Endothelial cell of umbilical vein (primary cell): ENCODE measurements around the gene PRKAB2. TPM values are rescaled to one million over a fixed set of nuclear protein-coding genes. Genes with fewer than 3 reads are reported as not detected.

Experiments
- BruUV-seq: library from RNA; stranded (reverse); fragments of 400-500 nt; replicated peaks from 2 replicates; lab custom pipeline; 2021; lab: Mats Ljungman, UMichigan
- CTCF ChIA-PET: fragments of 300-600, 350-600 bp; sonication (Branson Sonifier 250); formaldehyde crosslinking; loops from one replicate; lab custom pipeline; 2021; ENCODE audit warnings: antibody characterized with exemption, inconsistent platforms; lab: Charles Lee
- POLR2A ChIA-PET: fragments of 300-600, 350-600 bp; sonication (Branson Sonifier 250); formaldehyde crosslinking; loops from one replicate; lab custom pipeline; 2021; ENCODE audit warnings: antibody characterized with exemption, inconsistent platforms; lab: Charles Lee
- DNase-seq: peaks from one replicate; pipeline ENCODE4 v3.0.0-alpha.2; 2011; ENCODE audit warnings: low read depth, low spot score
- FAIRE-seq: peaks from 2 replicates; lab custom pipeline; 2011; peaks lifted over from hg19 to GRCh38; lab: Jason Lieb, UNC
- H2AFZ ChIP-seq: 2 replicates; pipeline ENCODE4 v1.6.0; 2012; ENCODE audit warnings: low read depth, low read length, control low read depth, inconsistent platforms
- H3K27ac ChIP-seq: 2 replicates; pipeline ENCODE4 v1.5.1; 2011; ENCODE audit warnings: low read depth, mild to moderate bottlenecking, control low read depth, low read length, moderate library complexity; ENCODE audit not compliant: insufficient read depth
- H3K27me3 ChIP-seq, 2 experiments: 2 replicates each; pipeline versions ENCODE4 v1.6.0 to v1.6.1; 2011; ENCODE audit warnings: low read length in 2 of 2, mixed read lengths in 1 of 2; ENCODE audit not compliant: control insufficient read depth in 2 of 2, insufficient read depth in 2 of 2
- H3K36me3 ChIP-seq, 2 experiments: 2 replicates in 1 of 2; 3 replicates in 1 of 2; pipeline ENCODE4 v1.5.1; 2011; ENCODE audit warnings: low read length in 2 of 2, mild to moderate bottlenecking in 1 of 2, moderate library complexity in 1 of 2; ENCODE audit not compliant: control insufficient read depth in 2 of 2, insufficient read depth in 2 of 2; ENCODE audit errors: extremely low read depth in 1 of 2
- H3K4me1 ChIP-seq: 3 replicates; pipeline ENCODE4 v1.5.1; 2011; ENCODE audit warnings: mild to moderate bottlenecking, low read length; ENCODE audit not compliant: control insufficient read depth, insufficient read depth; ENCODE audit errors: extremely low read depth
- H3K4me2 ChIP-seq: 2 replicates; pipeline ENCODE4 v1.6.1; 2011; ENCODE audit warnings: low read length, control low read depth, mixed read lengths; ENCODE audit not compliant: insufficient read depth
- H3K4me3 ChIP-seq, 3 experiments: fragments of 200-600 bp in 1 of 3; sonication (generic), shearing (Covaris generic) in 1 of 3; replicated peaks in 1 of 3; 2 replicates each; pipeline ENCODE4 v1.5.1; 2011 to 2016; ENCODE audit warnings: control low read depth in 3 of 3, low read length in 3 of 3, mild to moderate bottlenecking in 2 of 3, inconsistent platforms in 1 of 3, low read depth in 1 of 3, moderate library complexity in 1 of 3; ENCODE audit not compliant: insufficient read depth in 1 of 3
- H3K79me2 ChIP-seq: 2 replicates; pipeline ENCODE4 v1.6.0; 2012; ENCODE audit warnings: low read length, inconsistent platforms; ENCODE audit not compliant: control insufficient read depth, insufficient read depth
- H3K9ac ChIP-seq: replicated peaks from 2 replicates; pipeline ENCODE3; 2011; ENCODE audit warnings: low read length, control low read depth; ENCODE audit not compliant: insufficient read depth; ENCODE audit errors: extremely low read depth
- H3K9me1 ChIP-seq: replicated peaks from 3 replicates; pipeline ENCODE4 v1.6.0; 2011; ENCODE audit warnings: mild to moderate bottlenecking, low read length; ENCODE audit not compliant: control insufficient read depth, insufficient read depth; ENCODE audit errors: extremely low read depth
- H3K9me3 ChIP-seq: replicated peaks from 2 replicates; pipeline ENCODE4 v1.5.1; 2012; ENCODE audit warnings: low read length, inconsistent platforms; ENCODE audit not compliant: control insufficient read depth, insufficient read depth
- H4K20me1 ChIP-seq: replicated peaks from 2 replicates; pipeline ENCODE3; 2011; ENCODE audit warnings: mild to moderate bottlenecking, low read length; ENCODE audit not compliant: control insufficient read depth, insufficient read depth; ENCODE audit errors: extremely low read depth
- CTCF ChIP-seq, 2 donors: IDR thresholded peaks; 1 replicate in 1 of 2; 2 replicates in 1 of 2; pipeline ENCODE4 v1.5.1; 2011; ENCODE audit warnings: low read length in 2 of 2, mild to moderate bottlenecking in 2 of 2, moderate library complexity in 2 of 2, control low read depth in 1 of 2, inconsistent platforms in 1 of 2, low read depth in 1 of 2; ENCODE audit not compliant: insufficient read depth in 1 of 2; ENCODE audit errors: extremely low read depth in 1 of 2
- EZH2 ChIP-seq: IDR thresholded peaks from 2 replicates; pipeline ENCODE4 v1.6.1; 2012; ENCODE audit warnings: borderline replicate concordance, low read depth, mild to moderate bottlenecking, moderate library complexity, low read length, inconsistent platforms; ENCODE audit not compliant: severe bottlenecking
- FOS ChIP-seq: IDR thresholded peaks from 2 replicates; pipeline ENCODE4 v1.6.1; 2011; ENCODE audit warnings: mild to moderate bottlenecking, low read length, moderate library complexity, borderline replicate concordance; ENCODE audit not compliant: insufficient read depth
- GATA2 ChIP-seq: IDR thresholded peaks from 2 replicates; pipeline ENCODE4 v1.7.0; 2011; ENCODE audit warnings: low read depth, mild to moderate bottlenecking, moderate library complexity, mixed read lengths, low read length; ENCODE audit not compliant: insufficient read length, insufficient read depth
- JUN ChIP-seq: IDR thresholded peaks from 2 replicates; pipeline ENCODE4 v1.6.1; 2011; ENCODE audit warnings: borderline replicate concordance, low read depth; ENCODE audit not compliant: insufficient read length, insufficient read depth
- MYC ChIP-seq: IDR thresholded peaks from one replicate; pipeline ENCODE4 v1.6.1; 2011; ENCODE audit warnings: mild to moderate bottlenecking, low read depth, low read length
- POLR2A ChIP-seq: IDR thresholded peaks from 2 replicates; pipeline ENCODE4 v1.6.1; 2012; ENCODE audit warnings: low read depth, mild to moderate bottlenecking, control low read depth, low read length
- POLR2AphosphoS5 ChIP-seq: IDR thresholded peaks from 2 replicates; pipeline ENCODE4 v1.6.1; 2012; ENCODE audit warnings: low read depth, mild to moderate bottlenecking, control low read depth, low read length, moderate library complexity; ENCODE audit not compliant: insufficient read depth
- dilution Hi-C: fragments of 300-500 bp; cut with MboI; formaldehyde crosslinking; loops from one replicate; pipeline ENCODE4 v1.15.0; 2019; ENCODE audit warnings: low sequenced_read_pairs; ENCODE audit not compliant: extremely low pct_ligation_motif_present
- intact Hi-C: fragments of 100-400 bp; cut with micrococcal nuclease; formaldehyde crosslinking; loops from one replicate; pipeline ENCODE4 v1.10.0; 2022
- polyA plus RNA-seq, 4 experiments: library from polyadenylated mRNA; depleted of rRNA in 3 of 4; stranded (reverse) in 3 of 4; unstranded in 1 of 4; fragments of >200 nt; gene quantifications; 2 replicates each; pipeline versions ENCODE4 v1.2.1 to v1.2.3, GENCODE V29; 2011 to 2012; ENCODE audit warnings: missing spikeins in 1 of 4
- total RNA-seq: library from RNA; stranded (reverse); gene quantifications from 2 replicates; pipeline ENCODE4 v1.2.3, GENCODE V29; 2021
- TF ChIP-seq, protein P1 (sequence below): IDR thresholded peaks from 2 replicates; pipeline ENCODE4 v1.6.1; 2011; ENCODE audit not compliant: insufficient read depth, insufficient read length

Gene PRKAB2
- total and polyA plus RNA-seq, 2 donors (not counting 3 experiments of a cell fraction or from before 2014, with no cell fraction given): 6.2 to 7.4 TPM

DNA sequence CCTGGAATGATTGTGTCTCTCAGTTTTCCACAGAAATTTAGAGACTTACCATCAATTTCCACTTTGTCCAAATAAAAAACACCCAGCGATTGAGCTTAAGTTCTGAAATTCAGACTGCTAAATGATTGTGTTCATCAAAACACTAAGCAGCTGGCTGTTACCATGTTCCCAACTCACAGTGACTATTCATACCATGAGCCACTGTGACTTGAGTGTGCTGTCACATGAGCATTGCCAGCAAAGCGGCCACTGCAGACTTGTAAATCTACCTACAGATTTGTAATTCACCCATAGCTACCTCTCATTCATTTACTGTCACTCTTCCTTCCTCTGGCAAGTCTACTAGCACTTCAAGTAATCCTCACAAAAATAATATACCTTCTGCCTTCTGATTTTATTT is 17.2 kb upstream of the PRKAB2 start:
- intact Hi-C loops (no loop called here), dilution Hi-C loops (no loop called here)
- no peak overlapping the region for H3K4me2 ChIP-seq
- BruUV-seq: no TSS peak
- no peak overlapping the region for H3K9ac ChIP-seq
- H3K79me2 ChIP-seq: no peaks in the 10 kb centered on the region
- DNase-seq (no peak), FAIRE-seq (no peak)
- no peak overlapping the region for H2AFZ ChIP-seq
- H3K9me3 ChIP-seq: no peaks in the 10 kb centered on the region
- no peaks in the 10 kb centered on the region for H3K4me1 ChIP-seq
- TF ChIP-seq POLR2A (no peak), JUN (no peak), FOS (no peak), GATA2 (no peak), MYC (no peak), EZH2 (no peak), CTCF (IDR thresholded peaks at IDR 0.05; ENCODE audit: extremely low read depth in 1 of 2, insufficient read depth in 1 of 2, low read depth in 1 of 2, low read length in 2 of 2) (no peak), POLR2AphosphoS5 (no peak)
- TF ChIP-seq, protein P1, sequence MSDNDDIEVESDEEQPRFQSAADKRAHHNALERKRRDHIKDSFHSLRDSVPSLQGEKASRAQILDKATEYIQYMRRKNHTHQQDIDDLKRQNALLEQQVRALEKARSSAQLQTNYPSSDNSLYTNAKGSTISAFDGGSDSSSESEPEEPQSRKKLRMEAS: no peak
- no peaks in the 10 kb centered on the region for H3K9me1 ChIP-seq
- H3K4me3 ChIP-seq: no peak overlapping the region
- H3K36me3 ChIP-seq: no peaks in the 10 kb centered on the region
- no peaks in the 10 kb centered on the region for H3K27me3 ChIP-seq
- H3K27ac ChIP-seq: no peak overlapping the region
- ChIA-PET CTCF (no interaction called here), POLR2A (no interaction called here)
- H4K20me1 ChIP-seq: no peaks in the 10 kb centered on the region
